Activated CD4-positive, CD25-positive, alpha-beta regulatory T cell treated with anti-CD3 and anti-CD28 coated beads, Interleukin-2, amount 50 U/mL, for 16 hours (primary cell): ENCODE data around the gene GUCA2B.

Experiments used
- DNase-seq: peaks from one replicate; pipeline ENCODE4 v3.0.0-alpha.2; 2020; ENCODE audit warnings: low read depth, low spot score

The GUCA2B gene

GRCh38 chr1:42184616-42185015 is 31.4 kb downstream of the GUCA2B start:
- DNase-seq, result no peak

GRCh38 chr1:42186152-42186551 is 32.9 kb downstream of the GUCA2B start:
- no peak for DNase-seq

GRCh38 chr1:42189931-42190853 is 37.0 kb downstream of the GUCA2B start:
- DNase-seq, result no peak

GRCh38 chr1:42191319-42191718 is 38.1 kb downstream of the GUCA2B start:
- no peak for DNase-seq

GRCh38 chr1:42192106-42192505 is 38.9 kb downstream of the GUCA2B start:
- DNase-seq, result no peak

GRCh38 chr1:42195841-42196240 is 42.6 kb downstream of the GUCA2B start:
- no peak for DNase-seq

- no peak for DNase-seq
These were observed 45.0 kb downstream of the GUCA2B start for GRCh38 chr1:42198251-42198650.

GRCh38 chr1:42201986-42202385 is 48.8 kb downstream of the GUCA2B start:
- no peak for DNase-seq
